Cardiac septum (tissue), 1 donor: ENCODE measurements around the gene GPR137. TPM values are rescaled to one million over a fixed set of nuclear protein-coding genes. Genes with fewer than 3 reads are reported as not detected.
A peak's percentile ranks its signal among the peaks of the same experiment; 100 is the strongest.
"Not testable (repeated sequence)": the region's sequence is repeated elsewhere in the genome, so short reads cannot be mapped to it uniquely, and the experiment has no call there.

Experiments used
- DNase-seq: peaks from one replicate; pipeline ENCODE4 v3.0.0-alpha.2; 2020; ENCODE audit warnings: low spot score
- intact Hi-C: fragments of 100-400 bp; cut with DNase I; formaldehyde crosslinking; loops from one replicate; pipeline ENCODE4 v1.14.0; 2022
- total RNA-seq: library from RNA; stranded (reverse); fragmentation: NEBNext Ultra II Directional; extraction: Animal tissue kit (Norgen Biotek cat#: 25700); gene quantifications from one replicate; pipeline ENCODE4 v1.2.1, GENCODE V29; 2021
- donor health status: DM: no; HTN: no; CAD: no.

Gene GPR137
- total RNA-seq, 1 donor from 2014 or later, result 37.7 TPM

GRCh38 chr11:64295760-64296159 is 10.1 kb downstream of the GPR137 start:
- intact Hi-C loops, result no loop called here
- no peak for DNase-seq

GRCh38 chr11:64296236-64296635 is 10.6 kb downstream of the GPR137 start:
- DNase-seq, result no peak
- intact Hi-C loops, result no loop called here

- intact Hi-C loops, result no loop called here
- DNase-seq, result no peak
Observed at GRCh38 chr11:64296830-64297698, 11.4 kb downstream of the GPR137 start.

- no peak for DNase-seq
- intact Hi-C loops, result no loop called here
Observed at GRCh38 chr11:64297699-64298358, 12.2 kb downstream of the GPR137 start.

GRCh38 chr11:64298966-64299846 is 13.6 kb downstream of the GPR137 start:
- intact Hi-C loops, result no loop called here

GRCh38 chr11:64299847-64300648 is 14.4 kb downstream of the GPR137 start, which contains the start of gene CATSPERZ:
Gene CATSPERZ, plus strand, starts transcription at chr11:64300358. Its CDS starts 53 bp downstream, at chr11:64300411.
- intact Hi-C loops, result loop anchor here (2.0 to 5.0 kb wide), 3 partner anchors 33 to 95 kb away; partner anchors contain the start of gene PLCB3
- DNase-seq, result no peak

More at GRCh38 chr11:64298966-64299846, 13.6 kb downstream of the GPR137 start:
- DNase-seq, result no peak

- intact Hi-C loops, result loop anchor here (2.0 to 5.0 kb wide), 3 partner anchors 19 to 51 kb away; partner anchors contain the start of genes BAD, GPR137 and PLCB3
- DNase-seq, result no peak
Observed at GRCh38 chr11:64303109-64304031, 17.7 kb downstream of the GPR137 start.

GRCh38 chr11:64304032-64304315 is 18.3 kb downstream of the GPR137 start:
- no peak for DNase-seq
- intact Hi-C loops, result loop anchor here (2.0 to 5.0 kb wide), 3 partner anchors 19 to 52 kb away; partner anchors contain the start of genes BAD, GPR137 and PLCB3

- intact Hi-C loops, result loop anchor here (2.0 to 5.0 kb wide), 3 partner anchors 20 to 52 kb away; partner anchors contain the start of genes BAD, GPR137 and PLCB3
Observed at GRCh38 chr11:64304316-64305072, 18.8 kb downstream of the GPR137 start.

GRCh38 chr11:64305075-64305690 is 19.5 kb downstream of the GPR137 start, which contains the start of gene ESRRA:
Gene ESRRA, plus strand, starts transcription at chr11:64305524. Its CDS starts 1,656 bp downstream, at chr11:64307180.
- intact Hi-C loops, result loop anchor here (2.0 kb wide), 1 partner anchor 20 kb away; the partner anchor contains the start of genes BAD and GPR137
- DNase-seq, result peak; percentile 100

More at GRCh38 chr11:64304316-64305072, 18.8 kb downstream of the GPR137 start:
- DNase-seq, result peak; percentile 96

- intact Hi-C loops, result loop anchor here (2.0 kb wide), 1 partner anchor 21 kb away; the partner anchor contains the start of genes BAD and GPR137
- DNase-seq, result peak; percentile 93
Observed at GRCh38 chr11:64305691-64306562, 20.3 kb downstream of the GPR137 start.

GRCh38 chr11:64306563-64306875 is 20.9 kb downstream of the GPR137 start:
- intact Hi-C loops, result no loop called here
- DNase-seq, result no peak

- no peak for DNase-seq
- intact Hi-C loops, result no loop called here
Observed at GRCh38 chr11:64306876-64307622, 21.4 kb downstream of the GPR137 start.

GRCh38 chr11:64307795-64308194 is 22.1 kb downstream of the GPR137 start:
- intact Hi-C loops, DNase-seq: not testable (repeated sequence)

GRCh38 chr11:64312947-64313346 is 27.3 kb downstream of the GPR137 start:
- intact Hi-C loops, result no loop called here
- no peak for DNase-seq
